H1 (cell line): ENCODE data around the gene TMEM59L. TPM values are rescaled to one million over a fixed set of nuclear protein-coding genes. Genes with fewer than 3 reads are reported as not detected.
A peak's percentile ranks its signal among the peaks of the same experiment; 100 is the strongest.

ENCODE experiments used
- CTCF ChIA-PET: fragments of 300-600 bp; sonication (Branson Sonifier 250); formaldehyde crosslinking; loops from one replicate; lab custom pipeline; 2021; ENCODE audit not compliant: partially characterized antibody; lab: Charles Lee
- POLR2A ChIA-PET: fragments of 300-600 bp; sonication (Branson Sonifier 250); formaldehyde crosslinking; loops from one replicate; lab custom pipeline; 2021; ENCODE audit warnings: inconsistent platforms; ENCODE audit not compliant: partially characterized antibody; lab: Charles Lee
- DNase-seq, 2 experiments: peaks; one replicate each; pipeline versions ENCODE4 v3.0.0 to v3.0.0-alpha.2; 2010 to 2022; ENCODE audit warnings: low spot score in 2 of 2, low read depth in 1 of 2, mixed read lengths in 1 of 2
- FAIRE-seq: peaks from 2 replicates; lab custom pipeline; 2011; peaks lifted over from hg19 to GRCh38; lab: Jason Lieb, UNC
- H2AFZ ChIP-seq: 2 replicates; pipeline ENCODE4 v1.8.1; 2012; ENCODE audit warnings: low read length, inconsistent platforms
- H2AK5ac ChIP-seq: 2 replicates; pipeline ENCODE4 v1.6.1; 2013; ENCODE audit warnings: low read depth, low read length
- H2BK120ac ChIP-seq: replicated peaks from 2 replicates; pipeline ENCODE3; 2013; ENCODE audit warnings: low read depth, low read length, inconsistent platforms
- H2BK12ac ChIP-seq: 2 replicates; pipeline ENCODE4 v1.6.1; 2013; ENCODE audit warnings: low read depth, low read length
- H2BK15ac ChIP-seq: 2 replicates; pipeline ENCODE4 v1.6.1; 2013; ENCODE audit warnings: low read length
- H2BK20ac ChIP-seq: 2 replicates; pipeline ENCODE4 v1.6.1; 2013; ENCODE audit warnings: low read length
- H2BK5ac ChIP-seq: 2 replicates; pipeline ENCODE4 v1.6.1; 2013; ENCODE audit warnings: low read depth, low read length
- H3K14ac ChIP-seq: 2 replicates; pipeline ENCODE4 v1.6.1; 2013; ENCODE audit warnings: inconsistent platforms; ENCODE audit not compliant: insufficient read length
- H3K18ac ChIP-seq: 2 replicates; pipeline ENCODE4 v1.6.1; 2013; ENCODE audit warnings: low read length; ENCODE audit errors: extremely low read depth
- H3K23ac ChIP-seq: 2 replicates; pipeline ENCODE4 v1.6.1; 2013; ENCODE audit warnings: inconsistent platforms; ENCODE audit not compliant: insufficient read length
- H3K23me2 ChIP-seq: 2 replicates; pipeline ENCODE4 v1.6.1; 2013; ENCODE audit warnings: low read depth, low read length
- H3K27ac ChIP-seq: 2 replicates; pipeline ENCODE4 v1.6.1; 2011; ENCODE audit warnings: low read depth, low read length, inconsistent platforms
- H3K27me3 ChIP-seq, 4 experiments: replicated peaks in 1 of 4; 1 replicate in 1 of 4; 2 replicates in 3 of 4; pipeline versions ENCODE4 v1.6.1 to v1.8.1; 2011 to 2013; ENCODE audit warnings: low read length in 3 of 4, mild to moderate bottlenecking in 3 of 4, inconsistent platforms in 2 of 4, mixed read lengths in 2 of 4, moderate library complexity in 1 of 4; ENCODE audit not compliant: control insufficient read depth in 3 of 4, insufficient read depth in 3 of 4; ENCODE audit errors: extremely low read depth in 1 of 4
- H3K36me3 ChIP-seq, 4 experiments: 2 replicates each; pipeline versions ENCODE4 v1.6.1 to v1.8.1; 2011 to 2013; ENCODE audit warnings: mild to moderate bottlenecking in 4 of 4, low read length in 3 of 4, moderate library complexity in 2 of 4, control low read depth in 1 of 4, inconsistent platforms in 1 of 4; ENCODE audit not compliant: insufficient read depth in 4 of 4, control insufficient read depth in 2 of 4
- H3K4ac ChIP-seq: replicated peaks from 2 replicates; pipeline ENCODE3; 2013; ENCODE audit warnings: low read length, low read depth, mixed read lengths, inconsistent platforms; ENCODE audit not compliant: insufficient read length
- H3K4me1 ChIP-seq, 4 experiments: replicated peaks in 1 of 4; 1 replicate in 1 of 4; 2 replicates in 3 of 4; pipeline versions ENCODE4 v1.6.1 to v1.8.1; 2011 to 2013; ENCODE audit warnings: low read length in 3 of 4, inconsistent platforms in 2 of 4, mixed read lengths in 1 of 4; ENCODE audit not compliant: insufficient read depth in 4 of 4, control insufficient read depth in 3 of 4
- H3K4me2 ChIP-seq, 2 experiments: 2 replicates each; pipeline versions ENCODE4 v1.6.1 to v1.8.1; 2011 to 2013; ENCODE audit warnings: low read depth in 2 of 2, low read length in 2 of 2, control low read depth in 1 of 2, inconsistent platforms in 1 of 2, mild to moderate bottlenecking in 1 of 2; ENCODE audit not compliant: insufficient read depth in 1 of 2
- H3K4me3 ChIP-seq, 4 experiments: fragments of 200-600, 300-600 bp in 1 of 4; sonication (generic), shearing (Covaris generic), sonication (Bioruptor Twin) in 1 of 4; 2 replicates each; pipeline versions ENCODE4 v1.5.1 to v1.8.1; 2011 to 2016; ENCODE audit warnings: low read length in 4 of 4, low read depth in 3 of 4, control low read depth in 2 of 4, inconsistent platforms in 2 of 4, mild to moderate bottlenecking in 2 of 4, mixed read lengths in 1 of 4, moderate library complexity in 1 of 4; ENCODE audit not compliant: insufficient read depth in 2 of 4; ENCODE audit errors: extremely low read depth in 1 of 4
- H3K56ac ChIP-seq: replicated peaks from 2 replicates; pipeline ENCODE3; 2013; ENCODE audit warnings: low read depth, mild to moderate bottlenecking, mixed read lengths, low read length, inconsistent platforms; ENCODE audit not compliant: insufficient read length
- H3K79me1 ChIP-seq: 2 replicates; pipeline ENCODE4 v1.6.1; 2013; ENCODE audit warnings: low read depth, low read length, control low read depth
- H3K79me2 ChIP-seq, 2 experiments: 2 replicates each; pipeline versions ENCODE4 v1.6.1 to v1.8.1; 2012 to 2013; ENCODE audit warnings: low read length in 2 of 2, mild to moderate bottlenecking in 2 of 2, inconsistent platforms in 1 of 2; ENCODE audit not compliant: insufficient read depth in 2 of 2, control insufficient read depth in 1 of 2
- H3K9ac ChIP-seq, 4 experiments: replicated peaks in 1 of 4; 1 replicate in 1 of 4; 2 replicates in 3 of 4; pipeline versions ENCODE4 v1.6.1 to v1.8.1; 2011 to 2013; ENCODE audit warnings: low read depth in 3 of 4, low read length in 3 of 4, control low read depth in 2 of 4, mild to moderate bottlenecking in 2 of 4, moderate library complexity in 2 of 4, inconsistent platforms in 1 of 4; ENCODE audit errors: extremely low read depth in 1 of 4
- H3K9me3 ChIP-seq, 2 experiments: 2 replicates each; pipeline versions ENCODE4 v1.6.1 to v1.8.1; 2012 to 2013; ENCODE audit warnings: mild to moderate bottlenecking in 2 of 2, moderate library complexity in 2 of 2, control low read depth in 1 of 2, inconsistent platforms in 1 of 2, low read depth in 1 of 2, low read length in 1 of 2, mixed read lengths in 1 of 2; ENCODE audit not compliant: insufficient read depth in 2 of 2
- H4K20me1 ChIP-seq, 2 experiments: replicated peaks in 1 of 2; 2 replicates each; pipeline versions ENCODE3 to v1.8.1; 2011 to 2013; ENCODE audit warnings: inconsistent platforms in 2 of 2, low read length in 2 of 2, mild to moderate bottlenecking in 1 of 2; ENCODE audit not compliant: insufficient read depth in 2 of 2, control insufficient read depth in 1 of 2
- H4K5ac ChIP-seq: 2 replicates; pipeline ENCODE4 v1.6.1; 2013; ENCODE audit warnings: low read length, low read depth, mixed read lengths, inconsistent platforms; ENCODE audit not compliant: insufficient read length
- H4K8ac ChIP-seq: 2 replicates; pipeline ENCODE4 v1.8.0; 2013; ENCODE audit warnings: mild to moderate bottlenecking, moderate library complexity, low read length, inconsistent platforms; ENCODE audit not compliant: insufficient read depth; ENCODE audit errors: extremely low read depth
- H4K91ac ChIP-seq: replicated peaks from 2 replicates; pipeline ENCODE3; 2013; ENCODE audit warnings: low read length, mixed read lengths, inconsistent platforms; ENCODE audit not compliant: insufficient read length
- WGBS, 2 experiments: shearing (Covaris generic) in 1 of 2; methylation state at CpG; one replicate each; pipeline versions ENCODE4 v1.1.6 to v1.1.7; 2013 to 2015; ENCODE audit warnings: low lambda C conversion rate in 2 of 2, mixed read lengths in 2 of 2, inconsistent platforms in 1 of 2, low coverage in 1 of 2, missing lambda C conversion rate in 1 of 2; ENCODE audit not compliant: insufficient replicate concordance in 2 of 2, insufficient coverage in 1 of 2, insufficient read length in 1 of 2; ENCODE audit errors: extremely low coverage in 1 of 2, missing lambda C conversion rate in 1 of 2; 5-methylcytosine and 5-hydroxymethylcytosine counted together
- polyA plus RNA-seq, 7 experiments: library from polyadenylated mRNA; depleted of rRNA in 3 of 7; stranded (reverse) in 5 of 7; unstranded in 2 of 7; fragments of >200 nt in 5 of 7; fragments of 200-250 nt in 2 of 7; gene quantifications; 1 replicate in 5 of 7; 2 replicates in 1 of 7; 4 replicates in 1 of 7; pipeline versions ENCODE4 v1.2.1 to v1.2.3, GENCODE V29; 2011 to 2013; ENCODE audit warnings: missing spikeins in 2 of 7, mixed read lengths in 2 of 7
- total RNA-seq: library from RNA; stranded (reverse); fragmentation: NEBNext Ultra II Directional; extraction: Animal tissue kit (Norgen Biotek cat#: 25700); gene quantifications from 2 replicates; pipeline ENCODE4 v1.2.1, GENCODE V29; 2021

The TMEM59L gene
- total and polyA plus RNA-seq, 2 of the 8 experiments (the other 6 are each of a cell fraction or from before 2014, with no cell fraction given) = 4.0 to 12.2 TPM

GRCh38 chr19:18660051-18660910 is 47.6 kb downstream of the TMEM59L start:
- Histone ChIP-seq H2BK120ac (no peak overlapping the region), H4K91ac (peak overlapping the region; percentile 84), H3K14ac (no peak overlapping the region), H3K23ac (no peak overlapping the region), H3K79me1 (peaks cover 3% of the 10 kb centered on the region; the same call in 1 of the 2 replicates), H3K56ac (no peak overlapping the region), H2BK12ac (no peak overlapping the region), H2AK5ac (no peak overlapping the region), H3K79me2 (no peaks in the 10 kb centered on the region; a peak in 1 of 4 replicates), H3K23me2 (no peaks in the 10 kb centered on the region), H3K36me3 (no peaks in the 10 kb centered on the region), H2BK15ac (no peak overlapping the region), H3K4me3 (no peak overlapping the region), H4K20me1 (peaks cover 6 to 17% of the 10 kb centered on the region in 2 experiments), H3K4me1 (peaks cover 0 to 12% (median 6%) of the 10 kb centered on the region in 4 experiments; a peak in 5 of 7 replicates), H3K4me2 (no peak overlapping the region), H3K9me3 (no peaks in the 10 kb centered on the region), H4K8ac (0 out of 2 replicates have a peak overlapping the region, but pooled peaks have one; percentile 36), H4K5ac (no peak overlapping the region), H2BK5ac (no peak overlapping the region), H3K4ac (no peak overlapping the region), H3K9ac (no peak overlapping the region), H2AFZ (no peak overlapping the region), H3K27me3 (peaks cover 0 to 4% (median 0%) of the 10 kb centered on the region in 4 experiments; a peak in 1 of 7 replicates), H2BK20ac (no peak overlapping the region), H3K27ac (no peak overlapping the region), H3K18ac (no peak overlapping the region)
- DNase-seq (no peak), FAIRE-seq (no peak)
- ChIA-PET POLR2A (interaction anchor here (0.8 kb wide), 1 partner anchor 44 kb away, joined by 3 read pairs; no protein-coding TSS in a partner anchor), CTCF (interaction anchor here (1.0 to 2.1 kb wide), 6 partner anchors 11 to 207 kb away, joined by 3 to 7 read pairs (median 4); no protein-coding TSS in a partner anchor)
- 94% methylated on average over 20 of the region's 37 CpGs; no CpG with 5 or more reads in 1 of the 2 experiments for WGBS, 2 experiments
